DND-41 (cell line): ENCODE data around the gene P4HB.
A peak's percentile ranks its signal among the peaks of the same experiment; 100 is the strongest.
"Not testable (repeated sequence)": the region's sequence is repeated elsewhere in the genome, so short reads cannot be mapped to it uniquely, and the experiment has no call there.

ENCODE experiments used
- ATAC-seq: fragments of 200-7000 bp; cut with Tn5 transposase; 3 replicates; pipeline ENCODE4 v1.9.1; 2021; ENCODE audit warnings: low read depth; ENCODE audit not compliant: insufficient read depth
- DNase-seq: peaks from one replicate; pipeline ENCODE4 v3.0.0-alpha.2; 2020
- H2AFZ ChIP-seq: 2 replicates; pipeline ENCODE4 v1.6.0; 2012; ENCODE audit warnings: low read depth, low read length
- H3K27ac ChIP-seq: 2 replicates; pipeline ENCODE4 v1.5.1; 2012; ENCODE audit warnings: low read length, inconsistent platforms
- H3K27me3 ChIP-seq: fragments of 200-600 bp; sonication (generic); 2 replicates; pipeline ENCODE4 v1.6.0; 2012; ENCODE audit warnings: low read length, mild to moderate bottlenecking, inconsistent platforms; ENCODE audit not compliant: insufficient read depth, poor library complexity
- H3K36me3 ChIP-seq: 2 replicates; pipeline ENCODE4 v1.5.1; 2012; ENCODE audit warnings: low read length, inconsistent platforms; ENCODE audit not compliant: insufficient read depth
- H3K4me1 ChIP-seq: 2 replicates; pipeline ENCODE4 v1.5.1; 2012; ENCODE audit warnings: mild to moderate bottlenecking, low read length; ENCODE audit not compliant: insufficient read depth
- H3K4me2 ChIP-seq: 2 replicates; pipeline ENCODE4 v1.6.0; 2012; ENCODE audit warnings: mild to moderate bottlenecking, moderate library complexity, low read length, inconsistent platforms; ENCODE audit not compliant: insufficient read depth
- H3K4me3 ChIP-seq, 2 experiments: fragments of 200-600 bp in 1 of 2; shearing (Covaris generic) in 1 of 2; 2 replicates each; pipeline ENCODE4 v1.5.1; 2012 to 2016; ENCODE audit warnings: inconsistent platforms in 2 of 2, low read length in 2 of 2, mild to moderate bottlenecking in 2 of 2, low read depth in 1 of 2, moderate library complexity in 1 of 2
- H3K79me2 ChIP-seq: 2 replicates; pipeline ENCODE4 v1.6.0; 2012; ENCODE audit warnings: low read length, inconsistent platforms; ENCODE audit not compliant: insufficient read depth
- H3K9ac ChIP-seq: 2 replicates; pipeline ENCODE4 v1.6.0; 2012; ENCODE audit warnings: low read depth, mild to moderate bottlenecking, inconsistent platforms, low read length, moderate library complexity
- H3K9me3 ChIP-seq: 2 replicates; pipeline ENCODE4 v1.5.1; 2012; ENCODE audit warnings: low read length, moderate library complexity, mild to moderate bottlenecking, inconsistent platforms; ENCODE audit not compliant: insufficient read depth, severe bottlenecking
- H4K20me1 ChIP-seq: 2 replicates; pipeline ENCODE4 v1.6.0; 2012; ENCODE audit warnings: low read length; ENCODE audit not compliant: insufficient read depth
- CTCF ChIP-seq: IDR thresholded peaks from 2 replicates; pipeline ENCODE4 v1.5.1; 2012; ENCODE audit warnings: borderline replicate concordance, low read length, moderate library complexity, mild to moderate bottlenecking; ENCODE audit not compliant: poor library complexity, severe bottlenecking; ENCODE audit errors: extremely low read depth
- EZH2 ChIP-seq: IDR thresholded peaks from 3 replicates; pipeline ENCODE4 v1.6.1; 2012; ENCODE audit warnings: borderline replicate concordance, low read depth, mild to moderate bottlenecking, moderate library complexity, low read length, inconsistent platforms; ENCODE audit not compliant: severe bottlenecking

P4HB gene

GRCh38 chr17:81842725-81843504 lies 17.4 kb downstream of the P4HB start:
- no peak for DNase-seq
- Histone ChIP-seq H3K4me2 (no peak overlapping the region), H2AFZ (no peak overlapping the region), H3K9me3 (no peaks in the 10 kb centered on the region), H3K36me3 (peaks cover 55% of the 10 kb centered on the region), H3K4me3 (no peak overlapping the region), H4K20me1 (peaks cover 30% of the 10 kb centered on the region), H3K27me3 (no peaks in the 10 kb centered on the region), H3K27ac (no peak overlapping the region), H3K9ac (no peak overlapping the region), H3K79me2 (no peaks in the 10 kb centered on the region), H3K4me1 (no peaks in the 10 kb centered on the region)
- ATAC-seq = peak; percentile 13; the same call in 1 of the 3 replicates
- no peak for TF ChIP-seq EZH2
- TF ChIP-seq CTCF = no peak

- no peak overlapping the region for H3K4me2 ChIP-seq
- H3K9ac ChIP-seq = no peak overlapping the region
- H3K27me3 ChIP-seq = no peaks in the 10 kb centered on the region
- ATAC-seq (no peak), DNase-seq (no peak)
- no peaks in the 10 kb centered on the region for H3K79me2 ChIP-seq
- no peak for TF ChIP-seq EZH2
- no peak overlapping the region for H3K4me3 ChIP-seq
- no peaks in the 10 kb centered on the region for H3K4me1 ChIP-seq
- H3K27ac ChIP-seq = no peak overlapping the region
- no peak overlapping the region for H2AFZ ChIP-seq
- H4K20me1 ChIP-seq = peaks cover 30% of the 10 kb centered on the region
- H3K9me3 ChIP-seq = no peaks in the 10 kb centered on the region
- H3K36me3 ChIP-seq = peaks cover 49% of the 10 kb centered on the region
Observed at GRCh38 chr17:81842378-81842724, 18.0 kb downstream of the P4HB start.

GRCh38 chr17:81841866-81842265 lies 18.5 kb downstream of the P4HB start:
- Histone ChIP-seq H3K36me3 (peaks cover 45% of the 10 kb centered on the region), H3K4me2 (no peak overlapping the region), H3K27ac (no peak overlapping the region), H3K27me3 (no peaks in the 10 kb centered on the region), H3K9me3 (no peaks in the 10 kb centered on the region), H3K79me2 (no peaks in the 10 kb centered on the region), H3K4me3 (no peak overlapping the region), H2AFZ (no peak overlapping the region), H3K4me1 (no peaks in the 10 kb centered on the region), H4K20me1 (peaks cover 28% of the 10 kb centered on the region), H3K9ac (no peak overlapping the region)
- TF ChIP-seq EZH2 = no peak
- TF ChIP-seq CTCF = no peak
- ATAC-seq = peak; percentile 15; the same call in 1 of the 3 replicates
- no peak for DNase-seq

- TF ChIP-seq EZH2 (no peak), CTCF (no peak)
- H3K4me1 ChIP-seq = no peaks in the 10 kb centered on the region
Observed at GRCh38 chr17:81840826-81841778, 19.2 kb downstream of the P4HB start.

GRCh38 chr17:81840059-81840458 lies 20.3 kb downstream of the P4HB start:
- H3K9ac ChIP-seq, H3K27me3 ChIP-seq, H3K4me3 ChIP-seq, H3K9me3 ChIP-seq, H3K79me2 ChIP-seq, H3K27ac ChIP-seq, ATAC-seq, DNase-seq, H3K4me2 ChIP-seq, H2AFZ ChIP-seq, H3K4me1 ChIP-seq: not testable (repeated sequence)
- Histone ChIP-seq H3K36me3 (peaks cover 27% of the 10 kb centered on the region), H4K20me1 (peaks cover 21% of the 10 kb centered on the region)

More at GRCh38 chr17:81840826-81841778, 19.2 kb downstream of the P4HB start:
- no peaks in the 10 kb centered on the region for H3K27me3 ChIP-seq
- no peak overlapping the region for H3K4me2 ChIP-seq
- peaks cover 37% of the 10 kb centered on the region for H3K36me3 ChIP-seq
- H4K20me1 ChIP-seq = peaks cover 28% of the 10 kb centered on the region
- no peak overlapping the region for H3K27ac ChIP-seq
- no peak overlapping the region for H2AFZ ChIP-seq
- no peaks in the 10 kb centered on the region for H3K79me2 ChIP-seq
- H3K9ac ChIP-seq = no peak overlapping the region
- no peak overlapping the region for H3K4me3 ChIP-seq
- peak; percentile 25; the same call in 2 of the 3 replicates for ATAC-seq
- DNase-seq = no peak
- H3K9me3 ChIP-seq = no peaks in the 10 kb centered on the region
